HepG2 (cell line): ENCODE results near the gene LRRC10. TPM values are rescaled to one million over a fixed set of nuclear protein-coding genes. Genes with fewer than 3 reads are reported as not detected.

Experiments used
- ATAC-seq: fragments of 200-7000 bp; cut with Tn5 transposase; 3 replicates; pipeline ENCODE4 v1.9.1; 2020; ENCODE audit warnings: mild to moderate bottlenecking, moderate library complexity
- BruUV-seq: library from RNA; stranded (reverse); fragments of 400-500 nt; replicated peaks from 2 replicates; lab custom pipeline; 2021; lab: Mats Ljungman, UMichigan
- CTCF ChIA-PET: fragments of 300-600 bp; formaldehyde crosslinking; extraction: SDS; loops from one replicate; lab custom pipeline; 2021; ENCODE audit warnings: low total read pairs, inconsistent platforms, low intra/inter-chr PET ratio; lab: Yijun Ruan, JAX
- POLR2A ChIA-PET: fragments of 350-600 bp; sonication (Branson Sonifier 250); formaldehyde crosslinking; loops from one replicate; lab custom pipeline; 2020; ENCODE audit warnings: antibody characterized with exemption, inconsistent platforms; lab: Yijun Ruan, JAX
- DNase-seq: peaks from one replicate; pipeline ENCODE4 v3.0.0-alpha.2; 2015; ENCODE audit warnings: low spot score
- FAIRE-seq: peaks from 3 replicates; lab custom pipeline; 2011; peaks lifted over from hg19 to GRCh38; lab: Jason Lieb, UNC
- H2AFZ ChIP-seq: one replicate; pipeline ENCODE4 v1.6.1; 2011; ENCODE audit warnings: low read length, inconsistent platforms
- H3K27ac ChIP-seq: fragments of 300-600 bp; 3 replicates; pipeline ENCODE4 v1.8.0; 2011; ENCODE audit warnings: mixed run types, mild to moderate bottlenecking, mixed read lengths, low read length, inconsistent platforms; ENCODE audit not compliant: insufficient read depth; ENCODE audit errors: extremely low read length
- H3K27me3 ChIP-seq, 2 experiments: fragments of 200-600 bp in 1 of 2; 2 replicates in 1 of 2; 3 replicates in 1 of 2; pipeline versions ENCODE4 v1.6.0 to v1.8.0; 2011; ENCODE audit warnings: low read length in 2 of 2, mild to moderate bottlenecking in 2 of 2, moderate library complexity in 2 of 2, inconsistent platforms in 1 of 2; ENCODE audit not compliant: insufficient read depth in 2 of 2, control insufficient read depth in 1 of 2
- H3K36me3 ChIP-seq, 2 experiments: fragments of 200-600 bp in 1 of 2; replicated peaks in 1 of 2; 2 replicates in 1 of 2; 3 replicates in 1 of 2; pipeline versions ENCODE4 v1.5.1 to v1.8.0; 2011; ENCODE audit warnings: low read length in 2 of 2, inconsistent platforms in 1 of 2; ENCODE audit not compliant: insufficient read depth in 2 of 2, control insufficient read depth in 1 of 2
- H3K4me1 ChIP-seq: 2 replicates; pipeline ENCODE4 v1.5.1; 2012; ENCODE audit warnings: low read length, inconsistent platforms; ENCODE audit not compliant: insufficient read depth
- H3K4me2 ChIP-seq: 2 replicates; pipeline ENCODE4 v1.6.0; 2011; ENCODE audit warnings: low read depth, low read length, inconsistent platforms
- H3K4me3 ChIP-seq, 3 experiments: fragments of 200-600 bp in 1 of 3; sonication (generic), shearing (Covaris generic) in 1 of 3; replicated peaks in 1 of 3; 2 replicates each; pipeline ENCODE4 v1.5.1; 2011 to 2016; ENCODE audit warnings: low read length in 3 of 3, inconsistent platforms in 2 of 3, low read depth in 2 of 3, mild to moderate bottlenecking in 2 of 3, control low read depth in 1 of 3, mixed read lengths in 1 of 3; ENCODE audit not compliant: insufficient read depth in 1 of 3
- H3K79me2 ChIP-seq: one replicate; pipeline ENCODE4 v1.6.1; 2011; ENCODE audit warnings: low read length, inconsistent platforms; ENCODE audit not compliant: insufficient read depth
- H3K9ac ChIP-seq: 2 replicates; pipeline ENCODE4 v1.6.0; 2011; ENCODE audit warnings: mild to moderate bottlenecking, low read depth, low read length, inconsistent platforms; ENCODE audit not compliant: insufficient read depth
- H3K9me3 ChIP-seq: 2 replicates; pipeline ENCODE4 v1.5.1; 2012; ENCODE audit warnings: mild to moderate bottlenecking, low read length
- H4K20me1 ChIP-seq: 2 replicates; pipeline ENCODE4 v1.6.0; 2011; ENCODE audit warnings: inconsistent platforms, mild to moderate bottlenecking, low read length, moderate library complexity; ENCODE audit not compliant: insufficient read depth
- BCL6 ChIP-seq: IDR thresholded peaks from 2 replicates; pipeline ENCODE4 v1.6.1; 2016; ENCODE audit warnings: missing genetic modification reagents, missing compliant biosample characterization
- ELK4 ChIP-seq: sonication (generic); formaldehyde crosslinking; IDR thresholded peaks from 2 replicates; pipeline ENCODE4 v1.9.0; 2021; ENCODE audit warnings: missing genetic modification reagents, borderline replicate concordance
- ETV5 ChIP-seq: IDR thresholded peaks from 2 replicates; pipeline ENCODE4 v1.6.1; 2018; ENCODE audit warnings: missing biosample characterization, missing genetic modification reagents, inconsistent platforms, borderline replicate concordance
- GMEB1 ChIP-seq: sonication (generic); formaldehyde crosslinking; IDR thresholded peaks from 2 replicates; pipeline ENCODE4 v1.5.1; 2020; ENCODE audit warnings: missing genetic modification reagents, mild to moderate bottlenecking, borderline replicate concordance
- MTA1 ChIP-seq: sonication (generic); formaldehyde crosslinking; IDR thresholded peaks from 2 replicates; pipeline ENCODE4 v1.4.0; 2020; ENCODE audit warnings: missing genetic modification reagents, mild to moderate bottlenecking, borderline replicate concordance
- NFE2 ChIP-seq: sonication (generic); formaldehyde crosslinking; IDR thresholded peaks from 2 replicates; pipeline ENCODE4 v1.4.0; 2020; ENCODE audit warnings: missing genetic modification reagents
- SMAD1 ChIP-seq: sonication (generic); formaldehyde crosslinking; IDR thresholded peaks from 2 replicates; pipeline ENCODE4 v1.4.0; 2020; ENCODE audit warnings: missing genetic modification reagents, low read depth, mild to moderate bottlenecking, borderline replicate concordance
- ZBTB34 ChIP-seq: sonication (generic); formaldehyde crosslinking; IDR thresholded peaks from 2 replicates; pipeline ENCODE4 v1.8.0; 2022; ENCODE audit warnings: mild to moderate bottlenecking, missing genetic modification reagents
- ZBTB38 ChIP-seq: sonication (generic); formaldehyde crosslinking; IDR thresholded peaks from 2 replicates; pipeline ENCODE4 v1.5.1; 2020; ENCODE audit warnings: mild to moderate bottlenecking, missing genetic modification reagents
- ZNF10 ChIP-seq: sonication (generic); formaldehyde crosslinking; IDR thresholded peaks from 2 replicates; pipeline ENCODE4 v1.4.0; 2020; ENCODE audit warnings: mild to moderate bottlenecking, low read depth, missing genetic modification reagents, borderline replicate concordance
- ZNF7 ChIP-seq: IDR thresholded peaks from 2 replicates; pipeline ENCODE4 v1.6.1; 2016; ENCODE audit warnings: missing biosample characterization, missing genetic modification reagents
- ZNF710 ChIP-seq: sonication (generic); formaldehyde crosslinking; IDR thresholded peaks from 2 replicates; pipeline ENCODE4 v1.5.0; 2020; ENCODE audit warnings: mild to moderate bottlenecking, missing genetic modification reagents, borderline replicate concordance
- WGBS: methylation state at CpG from one replicate; pipeline ENCODE4 v1.1.6; 2017; ENCODE audit warnings: low lambda C conversion rate; 5-methylcytosine and 5-hydroxymethylcytosine counted together
- in situ Hi-C: cut with HindIII; loops from 2 replicates; pipeline ENCODE4 v1.10.0; 2017; ENCODE audit warnings: low pct_unique_long_range_greater_than_20kb; ENCODE audit not compliant: extremely low pct_ligation_motif_present
- intact Hi-C: fragments of 100-400 bp; cut with micrococcal nuclease; formaldehyde crosslinking; loops from one replicate; pipeline ENCODE4 v1.10.0; 2022; ENCODE audit not compliant: unreplicated experiment
- polyA plus RNA-seq, 8 experiments: library from polyadenylated mRNA; depleted of rRNA in 3 of 8; stranded (reverse) in 7 of 8; unstranded in 1 of 8; fragments of >200 nt; fragmentation: Illumina TruSeq in 4 of 8; extraction: Trizol in 4 of 8; gene quantifications; 2 replicates each; pipeline versions ENCODE4 v1.2.1 to v1.2.3, GENCODE V29; 2011 to 2016; ENCODE audit warnings: low read depth in 4 of 8, missing spikeins in 1 of 8, mixed read lengths in 1 of 8; ENCODE audit not compliant: insufficient read depth in 1 of 8
- total RNA-seq, 5 experiments: library from RNA; depleted of rRNA; stranded (reverse); fragments of >200 nt; fragmentation: Illumina TruSeq; extraction: Trizol; gene quantifications; 2 replicates each; pipeline ENCODE4 v1.2.3, GENCODE V29; 2016; ENCODE audit warnings: low read depth in 1 of 5

The LRRC10 gene
- total and polyA plus RNA-seq, 2 of the 13 experiments (the other 11 are each of a cell fraction or from before 2014, with no cell fraction given), result not detected

- no peak for TF ChIP-seq NFE2 (CRISPR knock-in tag)
These were observed 9.4 kb upstream of the LRRC10 start (continued) for GRCh38 chr12:69620077-69620476.

- intact Hi-C loops (no loop called here), in situ Hi-C loops (no loop called here)
- Histone ChIP-seq H3K27ac (no peak overlapping the region), H3K4me3 (no peak overlapping the region), H3K36me3 (no peaks in the 10 kb centered on the region), H3K79me2 (no peaks in the 10 kb centered on the region), H3K4me2 (no peak overlapping the region), H3K4me1 (peaks cover 7% of the 10 kb centered on the region; the same call in 1 of the 2 replicates), H3K27me3 (peaks cover 0 to 10% of the 10 kb centered on the region in 2 experiments; a peak in 2 of 5 replicates), H3K9me3 (no peaks in the 10 kb centered on the region), H3K9ac (no peak overlapping the region), H2AFZ (no peak overlapping the region), H4K20me1 (no peaks in the 10 kb centered on the region)
- no TSS peak for BruUV-seq
- ATAC-seq (no peak), DNase-seq (no peak), FAIRE-seq (no peak)
- no peak for TF ChIP-seq ELK4
- no peak for TF ChIP-seq ZNF10 (CRISPR knock-in tag)
- no peak for TF ChIP-seq BCL6 (CRISPR knock-in tag)
- TF ChIP-seq SMAD1 (CRISPR knock-in tag), result no peak
- TF ChIP-seq ETV5, result no peak
- TF ChIP-seq GMEB1, result no peak
- TF ChIP-seq ZNF7 (CRISPR knock-in tag), result no peak
- TF ChIP-seq ZBTB34 (CRISPR knock-in tag), result no peak
- TF ChIP-seq ZBTB38 (CRISPR knock-in tag), result no peak
- TF ChIP-seq MTA1 (CRISPR knock-in tag), result no peak
- no peak for TF ChIP-seq ZNF710 (CRISPR knock-in tag)
- ChIA-PET POLR2A (no interaction called here), CTCF (no interaction called here)
- WGBS, result 51% methylated on average over 6 of the region's 6 CpGs
These were observed 8.3 kb upstream of the LRRC10 start for GRCh38 chr12:69619050-69619449.
